ENCODE measurements around the gene DDX18. TPM values are rescaled to one million over a fixed set of nuclear protein-coding genes. Genes with fewer than 3 reads are reported as not detected.

DDX18 gene
- total RNA-seq, 1 donor from 2014 or later = 75.7 TPM

- H3K27ac Mint-ChIP-seq (ENCODE audit: unreplicated experiment) = no peak overlapping the region
- DNase-seq = no peak
- no peaks in the 10 kb centered on the region for H3K36me3 Mint-ChIP-seq (ENCODE audit: unreplicated experiment)
- no peak overlapping the region for H3K4me3 Mint-ChIP-seq (ENCODE audit: unreplicated experiment)
- peaks cover 3% of the 10 kb centered on the region for H3K9me3 Mint-ChIP-seq (ENCODE audit: unreplicated experiment)
- TF ChIP-seq CTCF (IDR thresholded peaks at IDR 0.05; ENCODE audit: partially characterized antibody, unreplicated experiment) = no peak
- peaks cover 3% of the 10 kb centered on the region for H3K27me3 Mint-ChIP-seq (ENCODE audit: unreplicated experiment)
- H3K4me1 Mint-ChIP-seq (ENCODE audit: low read depth, unreplicated experiment) = no peaks in the 10 kb centered on the region
Measured at GRCh38 chr2:117859532-117859911, 45.0 kb downstream of the DDX18 start.

DNA sequence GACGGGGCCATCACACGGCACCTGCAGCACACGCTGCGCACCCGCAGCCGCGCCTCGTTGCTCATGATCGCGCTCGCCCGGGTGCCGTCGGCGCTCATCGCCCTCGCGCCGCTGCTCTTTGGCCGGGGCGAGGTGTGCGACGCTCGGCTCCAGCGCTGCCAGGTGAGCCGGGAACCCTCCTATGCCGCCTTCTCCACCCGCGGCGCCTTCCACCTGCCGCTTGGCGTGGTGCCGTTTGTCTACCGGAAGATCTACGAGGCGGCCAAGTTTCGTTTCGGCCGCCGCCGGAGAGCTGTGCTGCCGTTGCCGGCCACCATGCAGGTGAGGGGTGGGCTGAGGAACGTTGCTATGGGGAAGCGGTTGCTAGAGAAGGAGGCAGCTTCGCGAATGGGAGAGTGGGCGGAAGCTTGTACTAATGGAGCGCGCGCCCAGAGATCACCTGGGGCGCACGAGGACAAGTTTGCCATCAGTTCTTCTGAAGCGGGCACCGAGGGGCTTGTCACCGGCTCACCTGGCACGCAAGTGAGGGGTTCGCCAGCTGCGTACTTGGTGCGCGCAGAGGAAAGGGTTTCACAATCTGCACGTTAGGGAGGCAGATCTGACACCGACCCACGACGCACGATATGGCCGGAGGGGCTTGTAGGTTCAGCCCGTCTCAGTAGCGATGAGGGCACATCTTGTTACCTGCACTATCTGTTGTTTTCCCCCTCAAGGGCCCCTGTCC, 45.6 kb downstream of the DDX18 start:
- Mint-ChIP-seq H3K36me3 (ENCODE audit: unreplicated experiment) (no peaks in the 10 kb centered on the region), H3K4me1 (ENCODE audit: low read depth, unreplicated experiment) (no peaks in the 10 kb centered on the region), H3K27me3 (ENCODE audit: unreplicated experiment) (peaks cover 3% of the 10 kb centered on the region)

GRCh38 chr2:117862459-117862858, 48.0 kb downstream of the DDX18 start:
- no peaks in the 10 kb centered on the region for H3K4me1 Mint-ChIP-seq (ENCODE audit: low read depth, unreplicated experiment)
- no peak overlapping the region for H3K27ac Mint-ChIP-seq (ENCODE audit: unreplicated experiment)
- peaks cover 3% of the 10 kb centered on the region for H3K27me3 Mint-ChIP-seq (ENCODE audit: unreplicated experiment)
- H3K4me3 Mint-ChIP-seq (ENCODE audit: unreplicated experiment) = no peak overlapping the region
- no peak for TF ChIP-seq CTCF (IDR thresholded peaks at IDR 0.05; ENCODE audit: partially characterized antibody, unreplicated experiment)
- no peak for DNase-seq
- H3K36me3 Mint-ChIP-seq (ENCODE audit: unreplicated experiment) = no peaks in the 10 kb centered on the region
- H3K9me3 Mint-ChIP-seq (ENCODE audit: unreplicated experiment) = peaks cover 3% of the 10 kb centered on the region

More for the DNA sequence above, 45.6 kb downstream of the DDX18 start:
- DNase-seq = no peak
- Mint-ChIP-seq H3K27ac (ENCODE audit: unreplicated experiment) (no peak overlapping the region), H3K4me3 (ENCODE audit: unreplicated experiment) (no peak overlapping the region), H3K9me3 (ENCODE audit: unreplicated experiment) (peaks cover 3% of the 10 kb centered on the region)
- no peak for TF ChIP-seq CTCF (IDR thresholded peaks at IDR 0.05; ENCODE audit: partially characterized antibody, unreplicated experiment)

GRCh38 chr2:117875786-117876185, 61.3 kb downstream of the DDX18 start:
- Mint-ChIP-seq H3K27me3 (ENCODE audit: unreplicated experiment) (no peaks in the 10 kb centered on the region), H3K27ac (ENCODE audit: unreplicated experiment) (no peak overlapping the region), H3K4me3 (ENCODE audit: unreplicated experiment) (no peak overlapping the region), H3K4me1 (ENCODE audit: low read depth, unreplicated experiment) (no peaks in the 10 kb centered on the region), H3K9me3 (ENCODE audit: unreplicated experiment) (peaks cover 1% of the 10 kb centered on the region), H3K36me3 (ENCODE audit: unreplicated experiment) (no peaks in the 10 kb centered on the region)
- DNase-seq = no peak
- TF ChIP-seq CTCF (IDR thresholded peaks at IDR 0.05; ENCODE audit: partially characterized antibody, unreplicated experiment) = no peak

- Mint-ChIP-seq H3K4me3 (ENCODE audit: unreplicated experiment) (no peak overlapping the region), H3K9me3 (ENCODE audit: unreplicated experiment) (peaks cover 1% of the 10 kb centered on the region), H3K27ac (ENCODE audit: unreplicated experiment) (no peak overlapping the region), H3K36me3 (ENCODE audit: unreplicated experiment) (peaks cover 5% of the 10 kb centered on the region), H3K27me3 (ENCODE audit: unreplicated experiment) (no peaks in the 10 kb centered on the region), H3K4me1 (ENCODE audit: low read depth, unreplicated experiment) (no peaks in the 10 kb centered on the region)
- no peak for DNase-seq
- TF ChIP-seq CTCF (IDR thresholded peaks at IDR 0.05; ENCODE audit: partially characterized antibody, unreplicated experiment) = no peak
Measured at GRCh38 chr2:117879003-117879402, 64.5 kb downstream of the DDX18 start.

Data from glutamatergic neuron (in vitro differentiated cells).